HepG2 (cell line): ENCODE measurements around the gene DSC2.

Experiments
- NFE2L1 ChIP-seq: sonication (generic); formaldehyde crosslinking; IDR thresholded peaks from 2 replicates; pipeline ENCODE4 v1.4.0; 2020; ENCODE audit warnings: missing genetic modification reagents, mild to moderate bottlenecking, borderline replicate concordance
- PHB2 ChIP-seq: fragments of 450-650 bp; IDR thresholded peaks from 2 replicates; pipeline ENCODE4 v1.6.1; 2018; ENCODE audit not compliant: partially characterized antibody
- ZHX1 ChIP-seq: sonication (generic); formaldehyde crosslinking; IDR thresholded peaks from 2 replicates; pipeline ENCODE4 v1.8.1; 2022; ENCODE audit warnings: low read depth, mild to moderate bottlenecking, missing genetic modification reagents
- ZNF792 ChIP-seq: IDR thresholded peaks from 2 replicates; pipeline ENCODE4 v1.6.1; 2016
- TF ChIP-seq, protein P1 (sequence below): sonication (generic); formaldehyde crosslinking; IDR thresholded peaks from 2 replicates; pipeline ENCODE4 v1.5.0; 2020; ENCODE audit warnings: mild to moderate bottlenecking, missing genetic modification reagents, moderate library complexity
- TF ChIP-seq, protein P2 (sequence below): sonication (generic); formaldehyde crosslinking; IDR thresholded peaks from 2 replicates; pipeline ENCODE4 v1.4.0; 2020; ENCODE audit warnings: mild to moderate bottlenecking, low read depth, missing genetic modification reagents

DNA sequence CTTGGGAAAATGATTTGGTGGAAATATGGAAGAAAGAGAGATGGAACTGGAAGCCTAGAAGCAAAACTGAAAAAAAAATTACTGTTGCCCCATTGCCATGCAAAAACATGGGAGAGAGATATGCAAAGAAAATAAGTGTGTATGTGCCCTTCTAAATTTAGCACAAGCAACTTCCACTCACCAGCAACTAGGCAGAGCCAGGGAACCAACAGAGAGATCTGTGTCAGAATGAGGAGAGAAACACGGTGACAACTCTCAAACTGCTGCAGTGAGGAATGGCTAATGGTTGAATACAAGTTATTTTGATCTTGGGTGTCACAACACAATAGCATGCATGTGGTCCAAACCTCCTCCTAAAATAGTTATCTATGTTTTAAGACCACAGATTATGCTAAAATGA, 10.9 kb downstream of the DSC2 start:
- TF ChIP-seq ZHX1 (CRISPR knock-in tag) = no peak
- TF ChIP-seq PHB2 = no peak
- no peak for TF ChIP-seq ZNF792 (CRISPR knock-in tag)
- TF ChIP-seq, protein P1, sequence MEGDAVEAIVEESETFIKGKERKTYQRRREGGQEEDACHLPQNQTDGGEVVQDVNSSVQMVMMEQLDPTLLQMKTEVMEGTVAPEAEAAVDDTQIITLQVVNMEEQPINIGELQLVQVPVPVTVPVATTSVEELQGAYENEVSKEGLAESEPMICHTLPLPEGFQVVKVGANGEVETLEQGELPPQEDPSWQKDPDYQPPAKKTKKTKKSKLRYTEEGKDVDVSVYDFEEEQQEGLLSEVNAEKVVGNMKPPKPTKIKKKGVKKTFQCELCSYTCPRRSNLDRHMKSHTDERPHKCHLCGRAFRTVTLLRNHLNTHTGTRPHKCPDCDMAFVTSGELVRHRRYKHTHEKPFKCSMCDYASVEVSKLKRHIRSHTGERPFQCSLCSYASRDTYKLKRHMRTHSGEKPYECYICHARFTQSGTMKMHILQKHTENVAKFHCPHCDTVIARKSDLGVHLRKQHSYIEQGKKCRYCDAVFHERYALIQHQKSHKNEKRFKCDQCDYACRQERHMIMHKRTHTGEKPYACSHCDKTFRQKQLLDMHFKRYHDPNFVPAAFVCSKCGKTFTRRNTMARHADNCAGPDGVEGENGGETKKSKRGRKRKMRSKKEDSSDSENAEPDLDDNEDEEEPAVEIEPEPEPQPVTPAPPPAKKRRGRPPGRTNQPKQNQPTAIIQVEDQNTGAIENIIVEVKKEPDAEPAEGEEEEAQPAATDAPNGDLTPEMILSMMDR (CRISPR knock-in tag) = no peak
- TF ChIP-seq NFE2L1 = no peak
- TF ChIP-seq, protein P2, sequence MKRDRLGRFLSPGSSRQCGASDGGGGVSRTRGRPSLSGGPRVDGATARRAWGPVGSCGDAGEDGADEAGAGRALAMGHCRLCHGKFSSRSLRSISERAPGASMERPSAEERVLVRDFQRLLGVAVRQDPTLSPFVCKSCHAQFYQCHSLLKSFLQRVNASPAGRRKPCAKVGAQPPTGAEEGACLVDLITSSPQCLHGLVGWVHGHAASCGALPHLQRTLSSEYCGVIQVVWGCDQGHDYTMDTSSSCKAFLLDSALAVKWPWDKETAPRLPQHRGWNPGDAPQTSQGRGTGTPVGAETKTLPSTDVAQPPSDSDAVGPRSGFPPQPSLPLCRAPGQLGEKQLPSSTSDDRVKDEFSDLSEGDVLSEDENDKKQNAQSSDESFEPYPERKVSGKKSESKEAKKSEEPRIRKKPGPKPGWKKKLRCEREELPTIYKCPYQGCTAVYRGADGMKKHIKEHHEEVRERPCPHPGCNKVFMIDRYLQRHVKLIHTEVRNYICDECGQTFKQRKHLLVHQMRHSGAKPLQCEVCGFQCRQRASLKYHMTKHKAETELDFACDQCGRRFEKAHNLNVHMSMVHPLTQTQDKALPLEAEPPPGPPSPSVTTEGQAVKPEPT (CRISPR knock-in tag) = no peak
